Type B pancreatic cell (in vitro differentiated cells): ENCODE measurements around the gene AQP5. TPM values are rescaled to one million over a fixed set of nuclear protein-coding genes. Genes with fewer than 3 reads are reported as not detected.
"Not testable (repeated sequence)": the region's sequence is repeated elsewhere in the genome, so short reads cannot be mapped to it uniquely, and the experiment has no call there.

ENCODE experiments used
- DNase-seq: peaks from one replicate; pipeline ENCODE4 v3.0.0; 2021; ENCODE audit warnings: mixed read lengths; ENCODE audit not compliant: unreplicated experiment; ENCODE audit errors: extremely low spot score
- H3K27ac Mint-ChIP-seq: 2 replicates; pipeline ENCODE4 v1.8.0; 2021; ENCODE audit warnings: mild to moderate bottlenecking, mixed read lengths
- H3K27me3 Mint-ChIP-seq: 2 replicates; pipeline ENCODE4 v1.8.0; 2021; ENCODE audit warnings: mixed read lengths
- H3K36me3 Mint-ChIP-seq: 2 replicates; pipeline ENCODE4 v1.8.0; 2021; ENCODE audit warnings: mixed read lengths
- H3K4me1 Mint-ChIP-seq: one replicate; pipeline ENCODE4 v1.8.0; 2021; ENCODE audit warnings: mixed read lengths; ENCODE audit not compliant: unreplicated experiment
- H3K4me3 Mint-ChIP-seq: 2 replicates; pipeline ENCODE4 v1.8.0; 2021; ENCODE audit warnings: mild to moderate bottlenecking, mixed read lengths
- H3K9me3 Mint-ChIP-seq: 2 replicates; pipeline ENCODE4 v1.8.0; 2021; ENCODE audit warnings: mixed read lengths
- total RNA-seq: library from RNA; stranded (reverse); gene quantifications from 2 replicates; pipeline ENCODE4 v1.2.1, GENCODE V29; 2021; ENCODE audit warnings: low replicate concordance
- TF ChIP-seq, protein P1 (sequence below): fragments of 200-600 bp; sonication (generic); conservative IDR thresholded peaks from 2 replicates; pipeline ENCODE4 v1.5.0; 2021; ENCODE audit warnings: antibody characterized with exemption, mild to moderate bottlenecking

AQP5 gene
- total RNA-seq, 1 donor from 2014 or later, result 0.97 TPM

DNA sequence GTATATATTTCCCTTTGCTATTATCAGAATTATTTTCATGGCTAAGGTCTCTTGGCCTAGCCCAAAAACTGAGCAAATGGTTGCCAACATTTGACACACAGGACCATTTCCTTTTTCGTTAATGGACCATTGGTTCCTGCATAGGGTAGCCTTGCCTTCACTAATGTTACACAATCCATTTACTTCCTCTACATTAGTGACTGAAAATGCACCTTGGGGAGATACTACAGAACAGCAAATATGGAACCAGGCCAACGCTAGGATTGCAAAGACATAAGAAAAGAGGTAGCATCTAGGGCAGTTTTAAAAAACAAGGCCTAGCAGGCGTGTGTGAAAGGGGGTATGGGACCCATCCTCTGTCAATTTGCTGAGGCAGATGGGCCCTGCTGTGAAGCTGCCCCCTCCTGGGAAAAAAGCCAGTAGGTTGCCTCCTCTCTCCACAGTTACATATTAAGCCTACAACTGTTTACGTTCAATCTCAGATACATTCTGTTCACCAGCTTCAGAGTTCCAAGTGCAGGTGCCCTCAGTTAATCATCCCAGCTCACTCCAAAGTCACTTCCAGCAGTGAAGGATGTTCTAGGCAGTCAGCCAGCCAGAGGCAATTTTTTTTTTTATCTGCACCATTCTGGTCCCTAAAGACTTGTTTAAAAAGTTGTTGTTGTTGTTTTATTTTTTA lies 26.1 kb downstream of the AQP5 start:
- Mint-ChIP-seq H3K27ac (no peak overlapping the region), H3K9me3 (no peaks in the 10 kb centered on the region), H3K36me3 (peaks cover 23% of the 10 kb centered on the region), H3K27me3 (no peaks in the 10 kb centered on the region), H3K4me1 (peaks cover 27% of the 10 kb centered on the region), H3K4me3 (no peak overlapping the region)
- DNase-seq, result no peak
- TF ChIP-seq, protein P1, sequence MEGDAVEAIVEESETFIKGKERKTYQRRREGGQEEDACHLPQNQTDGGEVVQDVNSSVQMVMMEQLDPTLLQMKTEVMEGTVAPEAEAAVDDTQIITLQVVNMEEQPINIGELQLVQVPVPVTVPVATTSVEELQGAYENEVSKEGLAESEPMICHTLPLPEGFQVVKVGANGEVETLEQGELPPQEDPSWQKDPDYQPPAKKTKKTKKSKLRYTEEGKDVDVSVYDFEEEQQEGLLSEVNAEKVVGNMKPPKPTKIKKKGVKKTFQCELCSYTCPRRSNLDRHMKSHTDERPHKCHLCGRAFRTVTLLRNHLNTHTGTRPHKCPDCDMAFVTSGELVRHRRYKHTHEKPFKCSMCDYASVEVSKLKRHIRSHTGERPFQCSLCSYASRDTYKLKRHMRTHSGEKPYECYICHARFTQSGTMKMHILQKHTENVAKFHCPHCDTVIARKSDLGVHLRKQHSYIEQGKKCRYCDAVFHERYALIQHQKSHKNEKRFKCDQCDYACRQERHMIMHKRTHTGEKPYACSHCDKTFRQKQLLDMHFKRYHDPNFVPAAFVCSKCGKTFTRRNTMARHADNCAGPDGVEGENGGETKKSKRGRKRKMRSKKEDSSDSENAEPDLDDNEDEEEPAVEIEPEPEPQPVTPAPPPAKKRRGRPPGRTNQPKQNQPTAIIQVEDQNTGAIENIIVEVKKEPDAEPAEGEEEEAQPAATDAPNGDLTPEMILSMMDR, result no peak

- H3K36me3 Mint-ChIP-seq, result peaks cover 35% of the 10 kb centered on the region
- DNase-seq, result not testable (repeated sequence)
Measured at GRCh38 chr12:49989400-49989799, 27.7 kb downstream of the AQP5 start.

DNA sequence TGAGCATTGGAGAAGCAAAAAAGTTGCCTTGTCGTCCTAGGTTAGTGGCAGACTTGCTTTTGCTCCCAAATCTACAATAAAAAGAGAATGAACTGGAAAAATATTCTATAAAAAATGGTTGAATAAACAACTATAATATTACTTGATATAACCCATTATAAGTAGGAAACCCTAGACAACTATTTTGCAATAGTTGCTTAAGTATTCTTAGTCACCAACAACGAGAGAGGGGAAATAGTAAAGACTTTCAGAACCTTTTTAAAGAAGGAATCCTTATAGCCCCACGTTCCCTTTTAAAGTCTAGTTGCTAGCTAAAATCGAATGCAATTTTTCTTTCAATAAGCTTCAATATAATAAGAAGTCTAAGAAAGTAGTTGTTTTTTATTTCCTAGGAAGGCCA lies 28.6 kb downstream of the AQP5 start:
- H3K9me3 Mint-ChIP-seq, result no peaks in the 10 kb centered on the region
- no peaks in the 10 kb centered on the region for H3K27me3 Mint-ChIP-seq
- DNase-seq, result no peak
- peaks cover 37% of the 10 kb centered on the region for H3K36me3 Mint-ChIP-seq
- TF ChIP-seq, protein P1, result no peak
- peaks cover 6% of the 10 kb centered on the region for H3K4me1 Mint-ChIP-seq
- H3K27ac Mint-ChIP-seq, result no peak overlapping the region
- H3K4me3 Mint-ChIP-seq, result no peak overlapping the region

More at GRCh38 chr12:49989400-49989799, 27.7 kb downstream of the AQP5 start:
- H3K9me3 Mint-ChIP-seq, H3K4me3 Mint-ChIP-seq, H3K27me3 Mint-ChIP-seq, H3K27ac Mint-ChIP-seq: not testable (repeated sequence)
- peaks cover 15% of the 10 kb centered on the region for H3K4me1 Mint-ChIP-seq

DNA sequence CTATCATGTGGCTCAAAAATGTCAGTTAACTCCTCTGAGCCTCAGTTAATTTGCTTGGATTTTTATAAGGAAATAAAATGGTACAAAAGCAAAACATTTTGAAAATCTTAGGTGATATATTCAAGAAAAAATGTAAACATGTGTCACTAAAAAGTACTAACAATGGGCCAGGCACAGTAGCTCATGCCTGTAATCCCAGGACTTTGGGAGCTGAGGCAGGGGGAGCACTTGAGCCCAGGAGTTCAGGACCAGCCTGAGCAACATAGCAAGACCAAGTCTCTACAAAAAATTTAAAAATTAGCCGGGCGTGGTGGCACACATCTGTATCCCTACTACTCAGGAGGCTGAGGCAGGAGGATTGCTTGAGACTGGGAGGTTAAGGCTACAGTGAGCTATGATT lies 36.8 kb downstream of the AQP5 start:
- no peak for DNase-seq
- TF ChIP-seq, protein P1, result no peak
- Mint-ChIP-seq H3K4me1 (no peaks in the 10 kb centered on the region), H3K36me3 (peaks cover 25% of the 10 kb centered on the region), H3K9me3 (no peaks in the 10 kb centered on the region), H3K27ac (no peak overlapping the region), H3K4me3 (no peak overlapping the region), H3K27me3 (no peaks in the 10 kb centered on the region)

DNA sequence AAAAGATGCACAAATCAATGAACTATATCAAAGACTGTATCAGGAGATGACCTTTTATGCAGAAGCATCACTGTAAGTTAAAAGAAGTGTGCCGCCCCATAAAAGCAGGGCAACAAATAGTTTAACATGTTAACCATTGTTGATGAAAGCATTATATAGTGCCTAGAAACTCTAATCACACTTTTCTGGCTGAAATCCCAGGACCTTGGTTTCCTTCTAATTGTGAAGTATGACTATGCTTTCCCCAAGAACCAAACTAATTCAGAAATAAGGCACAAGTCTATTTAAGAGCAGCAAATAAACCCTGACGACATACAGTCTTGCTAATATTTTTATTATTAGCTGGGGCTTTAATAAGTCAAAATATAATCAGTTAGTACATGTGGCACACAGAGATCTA lies 41.9 kb downstream of the AQP5 start:
- H3K27me3 Mint-ChIP-seq, result no peaks in the 10 kb centered on the region
- peaks cover 10% of the 10 kb centered on the region for H3K4me1 Mint-ChIP-seq
- no peak overlapping the region for H3K27ac Mint-ChIP-seq
- DNase-seq, result no peak
- peaks cover 14% of the 10 kb centered on the region for H3K36me3 Mint-ChIP-seq
- H3K9me3 Mint-ChIP-seq, result no peaks in the 10 kb centered on the region
- no peak overlapping the region for H3K4me3 Mint-ChIP-seq
- TF ChIP-seq, protein P1, result no peak

DNA sequence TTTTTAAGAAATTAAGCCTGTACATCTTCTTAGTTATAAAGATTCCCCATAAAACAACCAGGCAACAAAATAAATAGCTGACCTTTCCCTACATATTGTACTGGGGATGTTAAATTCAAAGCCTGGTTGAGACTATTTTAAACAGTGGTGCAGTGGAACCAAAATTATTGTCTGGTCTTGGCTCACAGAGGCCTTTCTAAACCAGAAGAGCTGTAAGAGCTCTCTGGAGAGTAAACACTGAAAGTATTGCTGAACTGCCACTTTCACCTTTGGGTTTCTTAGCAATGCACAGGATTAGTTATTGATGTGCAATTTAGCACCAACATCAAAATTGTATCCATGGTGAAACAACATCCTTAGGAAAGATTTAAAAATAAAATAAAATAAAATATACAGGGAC lies 43.0 kb downstream of the AQP5 start:
- Mint-ChIP-seq H3K9me3 (no peaks in the 10 kb centered on the region), H3K4me1 (peaks cover 10% of the 10 kb centered on the region), H3K27ac (no peak overlapping the region), H3K36me3 (peaks cover 13% of the 10 kb centered on the region), H3K27me3 (no peaks in the 10 kb centered on the region), H3K4me3 (no peak overlapping the region)
- DNase-seq, result no peak
- TF ChIP-seq, protein P1, result no peak
